Tibial artery (tissue), 4 donors: ENCODE measurements around the gene MMP20.

Experiments used
- DNase-seq, 2 donors: peaks; one replicate each; pipeline ENCODE4 v3.0.0-alpha.2; 2019
- H3K27ac ChIP-seq, 2 donors: fragments of 200-600 bp; sonication (generic) in 1 of 2; 1 replicate in 1 of 2; 2 replicates in 1 of 2; pipeline ENCODE4 v1.5.1; 2018 to 2019; ENCODE audit warnings: mild to moderate bottlenecking in 1 of 2
- H3K27me3 ChIP-seq, 2 donors: fragments of 200-600 bp; sonication (generic) in 1 of 2; one replicate each; pipeline versions ENCODE4 v1.5.1 to v1.6.0; 2016 to 2019
- H3K36me3 ChIP-seq, 3 donors: fragments of 200-600 bp; sonication (generic) in 2 of 3; one replicate each; pipeline ENCODE4 v1.5.1; 2016 to 2019; ENCODE audit warnings: mild to moderate bottlenecking in 2 of 3
- H3K4me1 ChIP-seq, 4 donors: fragments of 200-600 bp; sonication (generic) in 2 of 4; 1 replicate in 3 of 4; 2 replicates in 1 of 4; pipeline ENCODE4 v1.5.1; 2016 to 2019
- H3K4me3 ChIP-seq, 2 donors: fragments of 200-600 bp; sonication (generic) in 1 of 2; 1 replicate in 1 of 2; 2 replicates in 1 of 2; pipeline ENCODE4 v1.5.1; 2018 to 2019; ENCODE audit warnings: mild to moderate bottlenecking in 2 of 2
- H3K9me3 ChIP-seq, 3 donors: fragments of 200-600 bp; sonication (generic) in 1 of 3; one replicate each; pipeline ENCODE4 v1.5.1; 2016 to 2019
- intact Hi-C: fragments of 100-400 bp; cut with DNase I; formaldehyde crosslinking; loops from one replicate; pipeline ENCODE4 v1.15.0; 2023; ENCODE audit warnings: low total_unique reads
- TF ChIP-seq, protein P1 (sequence below), 2 experiments: fragments of 200-600 bp in 1 of 2; fragments of 450-650 bp in 1 of 2; IDR thresholded peaks; one replicate each; pipeline ENCODE4 v1.5.1; 2017 to 2019; ENCODE audit warnings: antibody characterized with exemption in 2 of 2, mild to moderate bottlenecking in 1 of 2, moderate library complexity in 1 of 2

The MMP20 gene

DNA sequence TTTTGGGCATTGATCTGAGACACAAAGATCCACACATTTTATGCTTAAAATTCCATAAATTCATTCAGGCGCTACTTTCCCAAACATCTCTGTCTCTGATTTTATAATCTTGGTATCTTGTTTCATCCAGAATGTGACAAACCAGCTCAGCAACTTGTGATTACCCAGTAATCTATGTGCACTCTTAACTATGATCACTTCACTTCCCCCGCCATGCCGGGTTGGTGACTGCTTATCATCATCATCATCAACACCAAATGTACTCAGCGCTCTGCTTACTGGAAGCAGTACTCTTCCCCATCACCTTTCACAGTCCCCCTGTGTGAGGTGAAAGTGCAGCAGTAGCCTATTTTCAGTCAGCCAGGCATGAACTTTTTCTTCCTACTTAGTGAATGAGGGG lies 79.4 kb downstream of the MMP20 start:
- H3K27me3 ChIP-seq, result no peaks in the 10 kb centered on the region
- H3K36me3 ChIP-seq, result no peaks in the 10 kb centered on the region
- intact Hi-C loops, result no loop called here
- H3K27ac ChIP-seq, result no peak overlapping the region
- no peak for DNase-seq
- H3K4me1 ChIP-seq, result no peaks in the 10 kb centered on the region
- no peak overlapping the region for H3K4me3 ChIP-seq
- no peaks in the 10 kb centered on the region for H3K9me3 ChIP-seq
- TF ChIP-seq, protein P1, sequence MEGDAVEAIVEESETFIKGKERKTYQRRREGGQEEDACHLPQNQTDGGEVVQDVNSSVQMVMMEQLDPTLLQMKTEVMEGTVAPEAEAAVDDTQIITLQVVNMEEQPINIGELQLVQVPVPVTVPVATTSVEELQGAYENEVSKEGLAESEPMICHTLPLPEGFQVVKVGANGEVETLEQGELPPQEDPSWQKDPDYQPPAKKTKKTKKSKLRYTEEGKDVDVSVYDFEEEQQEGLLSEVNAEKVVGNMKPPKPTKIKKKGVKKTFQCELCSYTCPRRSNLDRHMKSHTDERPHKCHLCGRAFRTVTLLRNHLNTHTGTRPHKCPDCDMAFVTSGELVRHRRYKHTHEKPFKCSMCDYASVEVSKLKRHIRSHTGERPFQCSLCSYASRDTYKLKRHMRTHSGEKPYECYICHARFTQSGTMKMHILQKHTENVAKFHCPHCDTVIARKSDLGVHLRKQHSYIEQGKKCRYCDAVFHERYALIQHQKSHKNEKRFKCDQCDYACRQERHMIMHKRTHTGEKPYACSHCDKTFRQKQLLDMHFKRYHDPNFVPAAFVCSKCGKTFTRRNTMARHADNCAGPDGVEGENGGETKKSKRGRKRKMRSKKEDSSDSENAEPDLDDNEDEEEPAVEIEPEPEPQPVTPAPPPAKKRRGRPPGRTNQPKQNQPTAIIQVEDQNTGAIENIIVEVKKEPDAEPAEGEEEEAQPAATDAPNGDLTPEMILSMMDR (IDR thresholded peaks at IDR 0.05), result no peak

DNA sequence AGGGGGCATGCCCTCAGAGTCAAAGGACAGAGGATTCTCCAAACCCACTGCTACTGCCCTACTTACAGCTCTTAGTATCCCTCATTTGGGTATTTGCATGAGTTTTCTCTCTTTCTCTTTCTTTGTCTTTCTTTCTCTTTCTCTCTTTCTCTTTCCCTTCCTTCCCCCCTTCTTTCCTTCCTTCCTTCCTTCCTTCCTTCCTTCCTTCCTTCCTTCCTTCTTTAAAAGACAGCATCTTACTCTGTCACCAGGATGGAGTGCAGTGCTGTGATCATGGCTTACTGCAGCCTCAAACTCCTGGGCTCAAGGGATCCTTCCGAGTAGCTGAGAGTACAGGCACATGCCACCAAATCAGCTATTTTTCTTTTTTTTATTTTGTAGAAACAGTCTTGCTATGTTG lies 80.5 kb downstream of the MMP20 start:
- intact Hi-C loops, result no loop called here
- DNase-seq, result no peak
- no peaks in the 10 kb centered on the region for H3K4me1 ChIP-seq
- H3K4me3 ChIP-seq, result no peak overlapping the region
- H3K27ac ChIP-seq, result no peak overlapping the region
- no peaks in the 10 kb centered on the region for H3K36me3 ChIP-seq
- no peaks in the 10 kb centered on the region for H3K9me3 ChIP-seq
- TF ChIP-seq, protein P1 (IDR thresholded peaks at IDR 0.05), result no peak
- no peaks in the 10 kb centered on the region for H3K27me3 ChIP-seq

DNA sequence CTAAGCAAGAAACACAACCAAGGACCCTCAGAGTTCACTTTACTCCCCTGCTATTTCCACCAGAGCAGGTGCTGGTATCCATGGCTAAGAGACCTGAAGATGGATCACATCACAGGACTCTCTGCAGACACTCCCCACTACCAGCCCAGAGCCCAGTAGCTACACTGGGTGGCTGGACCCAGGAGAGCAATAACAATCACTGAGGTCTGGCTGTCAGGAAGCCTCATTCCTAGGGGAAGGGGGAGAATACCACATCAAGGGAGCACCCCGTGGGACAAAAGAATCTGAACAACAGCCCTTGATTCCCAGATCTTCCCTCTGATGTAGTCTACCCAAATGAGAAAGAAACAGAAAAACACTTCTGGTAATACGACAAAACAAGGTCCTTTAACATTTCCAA lies 85.6 kb downstream of the MMP20 start:
- H3K9me3 ChIP-seq, result no peaks in the 10 kb centered on the region
- no peaks in the 10 kb centered on the region for H3K36me3 ChIP-seq
- no peak for DNase-seq
- H3K27ac ChIP-seq, result no peak overlapping the region
- H3K27me3 ChIP-seq, result peaks cover 0 to 8% of the 10 kb centered on the region in 2 donors
- H3K4me3 ChIP-seq, result no peak overlapping the region
- intact Hi-C loops, result no loop called here
- H3K4me1 ChIP-seq, result no peaks in the 10 kb centered on the region
- TF ChIP-seq, protein P1 (IDR thresholded peaks at IDR 0.05), result no peak

DNA sequence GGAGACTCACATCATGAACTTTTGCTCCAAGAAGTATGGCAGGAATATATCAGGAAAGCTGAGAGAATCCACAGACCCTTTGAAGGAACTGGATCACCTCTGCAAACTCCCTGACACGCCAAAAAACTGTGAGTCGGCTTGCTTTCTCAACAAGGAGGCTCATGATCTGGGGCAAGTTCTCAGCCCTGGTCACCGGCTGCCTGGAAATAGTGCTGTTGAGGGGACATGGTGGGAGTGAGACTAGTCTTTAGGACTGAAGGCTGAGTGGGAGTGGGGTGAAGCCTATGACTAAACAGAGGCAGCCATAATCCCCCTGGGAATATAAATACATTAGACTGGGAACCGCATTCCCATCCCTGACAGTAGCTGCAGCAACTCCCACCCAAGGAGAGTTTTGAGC lies 86.2 kb downstream of the MMP20 start:
- Histone ChIP-seq H3K27ac (no peak overlapping the region), H3K27me3 (peaks cover 0 to 8% of the 10 kb centered on the region in 2 donors), H3K9me3 (no peaks in the 10 kb centered on the region), H3K4me1 (no peaks in the 10 kb centered on the region), H3K36me3 (no peaks in the 10 kb centered on the region), H3K4me3 (no peak overlapping the region)
- TF ChIP-seq, protein P1 (IDR thresholded peaks at IDR 0.05), result no peak
- intact Hi-C loops, result no loop called here
- no peak for DNase-seq

DNA sequence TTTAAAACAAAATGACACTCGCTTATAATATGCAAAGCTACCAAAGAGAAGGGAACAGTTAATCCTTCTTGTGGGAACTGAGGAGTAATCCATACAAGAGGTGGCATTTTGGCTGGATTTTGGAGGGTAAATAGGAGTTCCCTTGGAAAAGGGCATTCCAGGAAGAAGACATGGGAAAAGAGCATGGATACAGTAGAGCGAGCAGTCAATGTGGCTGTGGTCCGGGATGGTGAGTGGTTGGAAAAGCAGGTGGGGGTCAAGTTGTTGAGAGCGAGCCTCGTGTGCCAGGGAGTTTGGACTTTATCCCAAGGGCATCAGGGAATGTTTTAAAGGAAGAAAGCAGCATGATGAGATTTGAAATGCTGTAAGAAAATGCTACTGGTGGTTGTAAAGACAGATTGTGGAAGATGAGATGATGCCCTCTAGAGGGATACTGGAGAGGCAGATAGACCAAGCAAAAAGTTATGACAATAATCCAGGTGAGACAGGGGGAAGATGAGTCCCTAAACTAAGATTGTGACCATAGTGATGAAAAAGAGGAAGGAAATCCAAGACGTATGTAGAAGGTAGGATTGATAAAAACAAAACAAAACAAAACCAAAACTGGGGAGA lies 90.8 kb downstream of the MMP20 start:
- no peak overlapping the region for H3K27ac ChIP-seq
- no peaks in the 10 kb centered on the region for H3K36me3 ChIP-seq
- H3K27me3 ChIP-seq, result peaks cover 0 to 8% of the 10 kb centered on the region in 2 donors
- H3K4me1 ChIP-seq, result no peaks in the 10 kb centered on the region
- intact Hi-C loops, result no loop called here
- TF ChIP-seq, protein P1 (IDR thresholded peaks at IDR 0.05), result no peak
- H3K9me3 ChIP-seq, result no peaks in the 10 kb centered on the region
- DNase-seq, result no peak
- H3K4me3 ChIP-seq, result no peak overlapping the region

DNA sequence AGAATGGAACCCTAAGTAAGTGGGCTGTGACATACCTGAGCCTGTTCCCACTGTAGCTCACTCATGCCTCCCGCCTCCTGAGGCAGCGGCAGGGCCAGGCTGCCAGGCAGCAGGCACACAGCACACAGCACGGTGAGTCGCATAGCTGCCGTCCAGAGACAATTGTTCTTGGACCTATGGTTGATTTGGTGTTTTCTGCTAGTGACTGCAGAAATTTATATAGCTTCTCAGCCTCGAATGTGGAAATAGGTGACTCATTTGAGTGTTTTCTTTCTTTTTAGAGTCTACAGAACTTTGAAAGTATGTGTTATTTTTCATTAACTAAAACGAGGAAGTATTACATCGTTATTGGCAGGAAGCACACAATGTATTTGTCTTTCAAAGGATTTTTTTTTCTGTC lies 94.6 kb downstream of the MMP20 start, which contains the start of gene MMP7:
Gene MMP7 (minus strand): TSS at position 190 of the 400 bp plus-strand sequence. CDS start 47 bp downstream, at position 143.
- H3K4me1 ChIP-seq, result no peaks in the 10 kb centered on the region
- intact Hi-C loops, result no loop called here
- H3K36me3 ChIP-seq, result no peaks in the 10 kb centered on the region
- H3K27me3 ChIP-seq, result peaks cover 0 to 3% of the 10 kb centered on the region in 2 donors
- DNase-seq, result no peak
- TF ChIP-seq, protein P1 (IDR thresholded peaks at IDR 0.05), result no peak
- no peak within 1 kb of the TSS for H3K27ac ChIP-seq
- no peak within 1 kb of the TSS for H3K4me3 ChIP-seq
- no peaks in the 10 kb centered on the region for H3K9me3 ChIP-seq
